Islet of Langerhans (tissue), 1 donor: ENCODE measurements around the gene MYO15A.
"Not testable (repeated sequence)": the region's sequence is repeated elsewhere in the genome, so short reads cannot be mapped to it uniquely, and the experiment has no call there.

Source experiments
- FAIRE-seq: peaks from one replicate; lab custom pipeline; 2011; peaks lifted over from hg19 to GRCh38; lab: Jason Lieb, UNC

MYO15A gene

DNA sequence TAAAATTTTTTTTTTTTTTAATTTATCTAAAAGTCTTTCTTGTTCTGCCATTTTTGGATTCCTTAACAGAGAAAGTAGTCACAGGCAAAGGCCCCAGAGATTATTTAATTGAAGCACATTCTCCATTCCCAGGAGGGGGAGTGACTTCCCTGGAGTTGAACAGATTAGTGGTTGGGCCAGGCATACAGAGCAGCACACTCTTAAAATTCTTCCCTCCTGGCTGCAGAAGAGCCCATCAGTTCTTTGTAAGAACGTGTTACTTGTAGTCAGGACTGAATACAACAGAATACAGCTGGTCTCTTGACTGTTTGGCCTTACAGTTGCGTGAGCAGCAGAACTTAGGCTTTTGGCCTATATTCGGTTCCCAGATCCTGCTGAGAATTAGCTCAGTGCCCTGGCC lies 76.8 kb downstream of the MYO15A start:
- FAIRE-seq, result no peak

DNA sequence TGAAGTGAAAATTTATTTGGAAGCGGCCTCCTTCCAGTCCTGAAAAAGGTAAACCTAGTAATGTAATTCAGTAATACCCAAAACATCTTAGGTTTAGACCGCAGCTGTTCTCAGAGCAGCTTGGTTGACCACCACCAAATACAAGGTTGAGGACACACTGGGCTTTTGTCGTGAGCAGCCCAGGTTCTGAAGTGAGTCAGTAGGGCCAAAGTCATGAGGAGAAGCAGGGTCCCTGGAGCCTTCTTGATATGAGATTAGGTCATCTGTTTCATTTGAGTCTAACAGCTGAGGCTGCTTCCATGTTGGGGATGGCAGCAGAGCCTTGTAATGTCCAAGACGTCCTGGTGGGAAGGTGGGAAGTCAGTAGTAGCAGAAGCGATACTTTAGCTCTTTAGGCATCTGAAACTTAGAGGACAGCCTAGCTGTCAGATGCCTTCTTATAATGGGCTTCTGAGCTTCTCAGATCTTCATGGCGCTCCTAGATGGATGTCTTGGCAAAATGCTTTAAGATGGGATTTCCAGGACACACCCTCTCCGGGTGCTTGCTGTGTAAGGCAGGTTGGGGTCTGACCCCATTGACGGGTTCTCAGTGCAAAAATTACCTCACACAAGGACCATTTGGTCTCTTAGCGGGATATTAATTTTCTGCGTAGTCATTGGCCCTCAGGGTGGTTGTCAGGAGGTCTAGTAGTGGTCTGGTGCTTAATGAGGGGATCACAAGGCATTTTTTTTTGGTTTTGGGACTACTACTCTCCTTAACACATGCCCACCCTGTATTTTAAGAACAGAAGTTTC lies 77.5 kb downstream of the MYO15A start:
- no peak for FAIRE-seq

DNA sequence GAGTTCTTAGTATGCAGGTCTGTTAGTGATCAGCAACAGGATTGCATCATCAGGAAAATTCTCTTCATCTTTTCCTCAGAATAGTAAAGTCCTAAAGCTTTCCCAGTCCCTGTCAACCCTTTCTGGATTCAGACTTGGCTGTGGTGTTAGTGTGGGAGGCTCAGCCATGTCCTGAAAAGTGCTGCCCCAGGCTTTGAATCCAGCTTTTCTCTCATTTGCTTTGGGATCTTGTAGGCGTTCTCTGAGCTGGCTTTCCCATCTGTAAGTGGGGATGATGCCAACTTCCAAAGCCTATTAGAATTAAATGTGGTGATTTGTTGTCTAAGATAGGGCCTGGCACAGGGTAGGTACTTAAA lies 78.0 kb downstream of the MYO15A start:
- no peak for FAIRE-seq

DNA sequence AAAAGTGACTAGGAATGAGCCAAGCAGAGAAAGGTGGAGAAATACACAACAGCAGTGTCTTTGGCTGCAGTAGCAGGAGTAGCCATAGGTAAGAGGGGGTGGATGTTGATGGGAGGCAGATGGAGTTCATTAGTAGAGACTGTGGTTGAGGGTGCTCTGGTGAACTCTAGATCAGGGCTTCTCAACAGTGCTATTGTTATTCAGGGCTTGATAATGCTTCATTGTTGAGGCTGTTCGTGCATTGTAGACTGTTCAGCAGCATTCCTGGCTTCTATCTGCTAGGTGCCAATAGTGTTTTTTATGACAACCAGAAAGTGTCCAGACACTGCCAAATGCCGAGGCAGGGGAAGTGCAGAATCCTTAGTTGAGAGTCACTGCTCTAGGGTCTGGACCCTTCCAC lies 78.7 kb downstream of the MYO15A start:
- FAIRE-seq, result no peak

DNA sequence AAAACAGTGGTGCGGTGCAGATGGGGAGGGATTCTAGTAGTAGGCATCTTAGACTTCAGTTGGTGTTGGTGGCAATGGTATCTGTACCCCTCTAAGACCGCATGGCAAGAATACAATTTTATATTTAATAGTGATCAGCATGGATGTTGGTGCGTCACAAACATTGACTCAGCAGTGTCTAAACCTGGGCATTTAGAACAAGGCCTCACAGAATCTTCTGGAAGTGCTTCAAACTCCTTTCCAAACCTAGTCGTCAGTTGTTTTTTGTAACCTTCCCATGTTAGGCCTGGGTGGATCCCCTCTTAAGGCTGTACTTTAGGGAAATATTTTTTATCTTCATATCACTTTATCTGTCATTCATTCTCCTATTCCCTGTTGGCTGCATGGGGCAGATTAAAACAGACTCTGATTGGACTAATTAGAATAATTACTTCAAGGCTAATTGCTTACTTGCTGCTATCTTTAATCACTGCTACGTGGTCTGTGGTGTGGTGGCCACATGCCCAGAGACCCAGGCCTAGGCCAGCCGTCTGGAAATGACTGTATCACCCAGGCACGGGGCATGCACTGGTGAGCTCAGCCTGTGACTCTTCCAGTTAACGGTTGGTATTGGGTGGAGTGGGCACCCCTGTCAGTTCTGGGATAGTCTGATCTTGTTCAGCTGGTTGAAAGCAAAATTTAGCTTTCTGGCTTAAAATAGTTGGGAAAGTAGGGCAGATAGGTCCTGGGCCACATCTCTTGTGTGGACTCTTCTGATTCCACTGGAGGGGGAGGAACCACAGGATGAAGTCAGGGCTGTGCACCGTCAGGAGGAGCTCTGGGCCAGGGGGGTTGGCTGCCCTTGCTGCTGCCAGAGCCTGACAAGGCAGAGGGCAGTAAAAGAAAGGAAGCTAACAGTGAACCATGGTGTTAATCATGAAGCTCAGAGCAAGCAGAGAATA lies 79.5 kb downstream of the MYO15A start:
- no peak for FAIRE-seq

DNA sequence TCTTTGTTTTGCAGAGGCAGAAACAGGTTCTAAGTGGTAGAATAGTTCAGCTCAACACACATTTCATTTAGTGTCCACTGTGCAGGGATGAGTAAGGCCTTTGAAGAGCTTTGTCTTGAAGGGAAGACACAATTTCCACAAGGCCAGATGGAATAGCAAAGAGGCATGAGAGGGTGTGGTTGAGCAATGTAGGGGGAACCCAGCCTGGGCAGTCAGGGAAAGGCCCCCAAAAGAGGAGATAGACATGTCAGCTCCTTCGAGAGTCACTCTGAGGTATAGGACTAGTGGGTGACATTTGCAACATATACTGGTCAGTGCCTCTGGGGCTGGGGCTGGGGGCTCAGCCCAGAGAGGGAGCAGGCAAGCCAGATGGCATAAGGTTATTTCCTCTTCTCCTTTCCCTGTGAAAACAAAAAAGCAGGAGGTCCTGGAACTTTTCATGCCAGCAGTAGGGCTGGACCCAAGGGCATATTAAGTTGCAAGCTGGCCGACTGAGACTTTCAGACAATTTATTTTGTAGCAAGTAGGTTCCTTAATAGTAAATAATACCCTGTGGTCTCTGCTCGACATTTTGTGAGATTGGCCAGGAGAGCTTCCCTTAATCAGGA lies 82.2 kb downstream of the MYO15A start:
- no peak for FAIRE-seq

DNA sequence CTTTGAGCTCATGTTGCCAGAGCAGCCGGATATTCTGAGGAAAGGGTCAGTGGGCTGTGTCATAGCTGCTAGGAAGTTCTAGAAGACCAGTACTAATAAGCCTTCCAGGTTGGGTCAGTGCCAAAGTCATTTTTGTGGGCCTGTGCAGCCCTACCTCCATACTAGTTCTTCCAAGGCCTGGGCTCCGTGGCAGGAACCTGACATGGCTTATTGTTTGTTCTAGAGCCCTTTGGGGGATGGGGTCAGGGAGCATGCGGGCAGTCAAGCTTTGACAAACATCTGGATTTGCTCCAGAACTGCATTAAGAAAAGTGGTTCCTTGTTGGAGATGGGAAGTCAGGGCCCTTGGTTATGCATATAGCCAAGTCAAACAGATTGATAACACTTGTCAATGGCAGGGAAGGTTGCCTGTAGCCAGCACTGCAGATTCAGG lies 82.7 kb downstream of the MYO15A start:
- no peak for FAIRE-seq

DNA sequence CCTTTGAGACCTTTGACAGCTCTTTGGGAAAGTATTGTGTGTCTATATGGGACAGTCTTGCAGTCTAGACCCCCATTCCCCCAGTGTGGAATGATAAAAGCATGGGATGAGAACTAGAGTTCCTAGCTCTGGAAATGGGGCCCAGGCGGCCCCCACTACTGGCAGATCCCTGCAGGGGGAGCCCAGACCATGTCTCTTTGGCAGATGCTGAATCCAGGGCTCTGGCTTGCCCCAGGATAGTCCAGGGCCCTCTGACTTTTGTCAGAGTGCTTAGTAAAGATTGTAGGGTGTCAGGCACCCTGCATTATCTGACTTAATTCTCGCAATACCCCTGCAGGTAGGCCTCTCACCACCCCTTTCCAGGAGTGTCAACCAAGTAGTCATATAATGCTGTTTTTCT lies 83.4 kb downstream of the MYO15A start:
- no peak for FAIRE-seq

DNA sequence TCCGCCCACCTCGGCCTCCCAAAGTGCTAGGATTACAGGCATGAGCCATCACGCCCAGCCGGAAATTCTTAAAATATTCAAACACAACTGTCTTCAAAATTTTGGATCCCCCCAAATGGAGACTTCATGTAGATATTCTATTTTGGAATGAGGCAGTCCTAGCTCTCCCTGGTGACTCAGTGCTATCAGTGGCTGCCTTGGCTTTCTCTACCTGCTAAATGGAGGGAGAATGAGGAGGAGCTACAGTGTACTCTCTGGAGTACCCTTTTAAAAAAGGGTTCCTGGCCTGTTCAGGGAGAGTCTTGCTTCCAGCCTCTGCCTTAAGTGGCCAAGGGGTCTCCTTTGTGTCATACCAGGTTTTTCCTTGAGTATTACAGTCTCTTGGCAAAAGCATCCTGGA lies 85.8 kb downstream of the MYO15A start:
- no peak for FAIRE-seq

DNA sequence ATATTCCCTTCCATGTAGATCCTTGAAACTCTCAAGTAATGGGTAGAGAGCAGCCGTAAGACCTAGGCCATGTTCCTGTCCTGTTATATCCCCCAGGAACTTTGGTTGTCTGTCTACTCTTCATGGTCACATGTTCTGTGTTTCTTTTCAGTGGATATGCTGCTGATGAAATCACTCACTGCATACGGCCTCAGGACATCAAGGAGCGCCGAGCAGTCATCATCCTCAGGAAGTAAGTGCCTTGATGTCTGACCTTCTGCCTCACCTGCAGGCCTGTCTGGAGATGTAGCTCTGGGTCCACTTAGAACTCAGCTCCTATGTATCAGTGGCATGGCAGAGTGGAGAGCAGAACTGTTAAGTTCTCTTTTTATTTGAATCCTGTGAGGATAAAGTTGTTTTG lies 86.2 kb downstream of the MYO15A start:
- no peak for FAIRE-seq

DNA sequence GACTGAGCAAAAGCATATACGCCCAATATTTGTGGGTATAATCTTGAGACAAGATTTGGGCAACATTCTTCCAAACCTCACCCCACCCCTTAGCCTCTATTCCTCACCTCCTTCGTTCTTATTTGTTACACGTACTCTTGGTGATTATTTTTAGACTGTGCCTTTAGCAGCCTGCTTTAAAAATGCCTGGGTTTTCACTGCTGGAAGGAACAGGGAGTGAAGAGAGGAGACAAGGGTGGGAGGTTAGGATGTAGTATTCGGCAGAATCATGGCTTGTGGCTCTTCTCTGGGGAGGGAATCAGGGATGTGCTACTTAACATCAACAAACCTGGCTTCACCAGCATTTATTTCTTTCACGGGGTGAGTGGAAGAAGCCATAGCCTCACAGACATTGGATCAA lies 86.7 kb downstream of the MYO15A start:
- no peak for FAIRE-seq

DNA sequence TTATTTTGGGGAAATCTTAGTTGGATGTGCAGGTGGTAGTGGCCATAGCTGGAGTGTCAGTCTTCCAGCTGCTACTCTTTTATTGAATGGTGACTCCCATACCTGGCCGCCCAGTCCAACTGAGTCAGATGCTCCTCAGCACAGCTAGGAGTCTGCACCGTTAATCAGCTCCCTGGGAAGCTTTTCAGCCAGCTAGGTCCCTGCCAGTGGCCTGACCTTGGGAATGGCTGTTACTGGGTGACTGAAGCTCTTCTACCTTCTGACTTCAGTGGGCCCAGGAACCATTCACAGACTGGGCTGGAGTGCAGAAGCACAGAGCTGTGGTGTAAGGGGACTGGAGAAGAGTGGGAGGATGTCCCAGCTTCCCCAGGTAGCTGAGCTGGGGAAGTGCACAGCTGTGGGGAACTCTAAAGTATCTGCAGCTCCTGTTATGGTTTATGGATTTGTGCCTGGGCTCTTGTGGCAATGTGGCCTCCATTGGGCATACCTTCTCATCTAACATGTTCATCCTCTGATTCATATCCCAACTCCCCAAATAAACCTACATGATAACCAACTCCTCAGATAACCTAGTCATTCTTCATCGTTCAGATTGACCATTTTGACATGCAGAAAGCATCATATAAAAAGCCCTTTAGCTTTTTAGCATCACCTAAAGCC lies 89.1 kb downstream of the MYO15A start:
- FAIRE-seq, result no peak

DNA sequence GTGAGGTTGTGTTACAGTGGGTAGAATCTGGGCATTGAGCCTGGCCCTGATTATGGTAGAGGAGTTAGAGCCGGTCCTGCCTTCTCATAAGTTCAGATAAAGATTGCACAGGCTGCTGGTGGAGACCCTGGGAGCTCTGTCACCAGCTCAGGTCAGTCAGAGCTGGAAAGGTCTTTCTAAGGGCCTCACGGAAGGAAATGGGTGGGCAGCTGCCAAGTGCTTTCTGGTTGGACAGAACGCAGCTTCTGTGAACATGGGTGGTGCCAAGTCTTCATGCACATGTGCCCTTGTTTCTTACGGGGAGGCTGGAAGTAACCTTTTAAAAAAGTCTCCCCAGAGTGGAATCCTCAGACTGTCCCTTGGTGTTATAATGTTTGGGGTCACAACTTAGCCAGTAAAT lies 90.0 kb downstream of the MYO15A start:
- no peak for FAIRE-seq

DNA sequence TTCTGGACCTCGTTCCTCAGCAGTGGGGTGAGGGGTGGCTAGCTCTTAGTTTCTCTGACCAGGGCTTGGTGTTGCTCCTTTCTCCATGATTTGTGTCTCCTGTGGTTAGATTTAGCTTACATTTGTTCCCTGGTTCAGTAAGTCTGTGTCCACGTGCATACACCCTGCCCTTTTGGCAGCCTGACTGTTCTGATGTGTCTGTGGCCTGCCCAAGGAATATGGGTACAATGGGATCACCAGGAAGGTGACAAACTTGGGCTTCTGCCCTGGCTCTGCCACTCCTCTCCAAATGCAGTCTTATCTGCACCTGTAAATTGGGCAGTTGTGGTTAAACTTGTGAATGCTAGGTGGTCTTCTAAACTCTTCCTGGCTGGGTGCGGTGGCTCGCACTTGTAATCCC lies 92.6 kb downstream of the MYO15A start:
- no peak for FAIRE-seq

DNA sequence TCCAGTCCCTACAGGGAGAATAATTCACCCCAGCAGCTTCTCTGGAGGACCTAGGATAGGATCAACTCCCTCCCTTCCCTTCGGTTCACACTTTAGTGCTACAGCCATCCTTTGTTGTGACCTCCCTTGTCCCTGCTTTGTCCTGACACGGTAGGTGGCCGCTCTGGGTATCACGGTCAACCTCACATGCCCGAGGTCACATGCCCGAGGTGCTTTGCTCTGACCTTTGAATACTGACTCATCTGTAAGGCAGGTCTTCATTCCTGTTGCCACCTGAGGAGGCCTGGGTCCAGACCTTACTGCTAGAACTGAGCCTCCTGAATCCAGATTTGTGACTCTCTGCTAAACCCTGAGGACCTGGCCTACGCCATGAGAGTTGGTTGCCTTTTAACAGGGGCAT lies 94.8 kb downstream of the MYO15A start:
- no peak for FAIRE-seq

DNA sequence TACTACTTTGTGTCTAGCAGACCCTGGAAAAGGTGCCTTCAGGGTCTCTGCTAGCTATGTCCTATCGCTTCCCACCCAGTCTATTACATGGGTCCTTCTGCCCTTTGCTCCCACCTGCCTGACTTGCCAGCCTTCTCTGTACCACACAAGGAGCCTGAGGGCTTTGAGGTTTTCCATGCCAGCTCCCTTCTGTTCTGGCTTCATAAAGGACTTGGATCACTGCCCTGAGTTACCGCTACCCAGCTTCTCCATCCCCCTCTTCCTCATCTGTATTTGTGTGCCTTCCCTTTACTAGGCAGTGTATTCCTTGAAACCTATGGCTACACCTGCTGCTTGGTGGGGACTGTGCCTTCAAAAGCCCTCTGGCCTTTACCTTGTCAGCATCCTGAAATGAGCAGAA lies 97.3 kb downstream of the MYO15A start:
- no peak for FAIRE-seq

DNA sequence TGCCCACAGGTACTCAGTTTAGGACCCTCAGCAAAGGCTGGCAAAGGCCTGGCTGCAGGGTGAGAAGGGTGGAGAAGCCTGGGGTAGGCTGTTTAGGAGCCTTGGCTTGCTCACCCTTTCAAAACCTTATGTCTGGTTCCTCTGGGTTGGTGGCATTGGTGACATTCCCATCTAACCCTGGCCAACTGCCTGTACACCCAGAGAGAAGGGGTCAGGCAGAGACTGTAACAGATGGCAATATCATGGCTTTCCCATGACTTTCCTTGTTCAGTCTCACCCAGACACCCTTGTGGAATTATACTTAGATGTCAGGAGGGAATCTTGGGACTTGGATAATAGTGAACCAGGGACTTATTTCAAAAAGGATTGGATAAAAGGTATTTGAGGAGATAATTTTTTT lies 98.4 kb downstream of the MYO15A start:
- FAIRE-seq, result no peak

DNA sequence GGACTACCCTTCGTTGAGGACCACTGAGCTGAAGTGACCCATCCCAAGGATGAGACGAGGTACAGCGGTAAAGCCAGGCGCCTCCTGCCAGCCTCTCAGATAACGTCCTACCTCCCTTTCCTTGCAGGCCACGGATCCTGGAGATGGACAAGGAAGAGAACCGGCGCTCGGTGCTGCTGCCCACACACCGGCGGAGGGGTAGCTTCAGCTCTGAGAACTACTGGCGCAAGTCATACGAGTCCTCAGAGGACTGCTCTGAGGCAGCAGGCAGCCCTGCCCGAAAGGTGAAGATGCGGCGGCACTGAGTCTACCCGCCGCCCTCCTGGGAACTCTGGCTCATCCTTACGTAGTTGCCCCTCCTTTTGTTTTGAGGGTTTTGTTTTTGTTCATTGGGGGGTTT lies 99.5 kb downstream of the MYO15A start:
- FAIRE-seq, result no peak

DNA sequence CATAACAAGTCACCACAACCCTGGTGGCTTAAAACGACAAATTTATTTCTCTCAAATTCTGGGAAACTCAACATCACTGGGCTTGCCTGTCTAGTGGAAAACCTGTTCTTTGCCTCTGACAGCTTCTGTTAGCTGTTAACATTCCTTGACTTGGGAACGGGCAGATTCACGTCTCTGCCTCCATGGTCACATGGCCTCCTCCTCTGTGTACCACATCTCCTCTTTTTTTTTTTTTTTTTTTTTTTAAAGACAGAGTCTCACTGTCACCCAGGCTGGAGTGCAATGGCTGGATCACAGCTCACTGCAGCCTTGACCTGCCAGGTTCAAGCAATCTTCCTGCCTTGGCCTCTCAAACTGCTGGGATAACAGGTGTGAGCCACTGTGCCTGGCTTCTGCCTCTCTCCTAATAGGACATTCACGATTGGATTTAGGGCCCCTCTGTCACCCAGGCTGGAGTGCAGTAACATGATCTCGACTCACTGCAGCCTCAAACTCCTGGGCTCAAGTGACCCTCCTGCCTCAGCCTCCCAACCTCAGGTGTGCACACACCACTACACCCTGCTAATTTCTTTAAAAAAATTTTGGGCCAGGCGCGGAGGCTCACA lies 105.2 kb downstream of the MYO15A start:
- no peak for FAIRE-seq

DNA sequence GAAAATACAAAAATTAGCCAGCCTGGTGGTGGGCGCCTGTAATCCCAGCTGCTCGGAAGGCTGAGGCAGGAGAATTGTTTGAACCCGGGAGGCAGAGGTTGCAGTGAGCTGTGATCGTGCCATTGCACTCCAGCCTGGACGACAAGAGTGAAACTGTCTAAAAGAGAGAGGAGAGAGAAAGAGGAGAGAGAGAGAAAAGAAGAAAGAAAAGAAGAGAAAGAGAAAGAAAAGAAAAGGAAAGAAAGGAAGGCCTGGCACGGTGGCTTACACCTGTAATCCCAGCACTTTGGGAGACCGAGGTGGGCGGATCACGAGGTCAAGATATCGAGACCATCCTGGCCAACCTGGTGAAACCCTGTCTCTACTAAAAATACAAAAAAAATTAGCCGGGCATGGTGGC lies 108.3 kb downstream of the MYO15A start:
- not testable (repeated sequence) for FAIRE-seq

DNA sequence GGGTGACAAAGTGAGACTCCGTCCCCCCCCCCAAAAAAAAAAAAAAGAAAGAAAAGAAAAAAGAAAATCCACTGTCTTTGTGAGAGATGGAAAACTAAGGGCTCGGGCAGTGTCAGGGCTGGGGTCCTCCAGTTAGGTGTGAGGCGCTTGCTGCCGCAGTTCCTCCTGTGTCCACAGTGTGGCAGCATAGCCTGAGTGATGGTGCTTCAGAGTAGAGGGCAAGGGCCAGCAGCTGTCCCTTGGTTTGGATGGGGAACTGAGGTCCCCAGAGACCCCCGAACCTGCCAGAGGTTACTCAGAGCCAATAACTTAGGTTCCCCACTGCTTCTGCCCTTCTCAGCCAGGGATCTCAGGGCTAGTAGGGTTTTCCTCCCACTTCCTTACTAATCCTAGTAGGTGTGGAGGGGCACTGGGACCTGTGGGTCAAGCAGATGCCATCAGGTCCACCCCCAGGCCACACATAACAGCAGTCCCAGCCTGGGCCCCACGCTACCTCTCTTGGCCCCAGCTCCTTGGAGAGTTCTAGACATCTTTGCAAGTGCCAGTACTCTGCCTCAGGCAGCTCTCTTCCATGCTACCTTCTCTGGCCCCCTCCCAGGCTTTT lies 109.0 kb downstream of the MYO15A start:
- FAIRE-seq, result no peak
